GM13977 (cell line): ENCODE measurements around the gene TMEM72.

Source experiments
- DNase-seq: peaks from one replicate; pipeline ENCODE4 v3.0.0; 2012; ENCODE audit warnings: low spot score
- CTCF ChIP-seq: IDR thresholded peaks from 2 replicates; pipeline ENCODE4 v1.5.1; 2012; ENCODE audit warnings: mild to moderate bottlenecking, control low read depth; ENCODE audit not compliant: insufficient read depth; ENCODE audit errors: extremely low read depth, missing control alignments
- in situ Hi-C: fragments of 300-500 bp; cut with MboI; formaldehyde crosslinking; loops from one replicate; pipeline ENCODE4 v1.12.0; 2022; ENCODE audit warnings: low sequenced_read_pairs, low pct_unique_long_range_greater_than_20kb, mixed read lengths, inconsistent platforms; ENCODE audit not compliant: unreplicated experiment

Gene TMEM72

GRCh38 chr10:44907556-44907955 lies 3.6 kb upstream of the TMEM72 start:
- in situ Hi-C loops, result no loop called here
- TF ChIP-seq CTCF, result no peak
- DNase-seq, result no peak

GRCh38 chr10:44908066-44908749 lies 2.9 kb upstream of the TMEM72 start:
- DNase-seq, result no peak
- TF ChIP-seq CTCF, result no peak
- in situ Hi-C loops, result no loop called here

GRCh38 chr10:44908936-44909630 lies 2.1 kb upstream of the TMEM72 start:
- no peak for TF ChIP-seq CTCF
- no peak for DNase-seq
- in situ Hi-C loops, result no loop called here

- DNase-seq, result no peak
- no peak for TF ChIP-seq CTCF
- in situ Hi-C loops, result no loop called here
Observed at GRCh38 chr10:44909910-44910309, 1.2 kb upstream of the TMEM72 start.

- no peak for DNase-seq
- no peak for TF ChIP-seq CTCF
- in situ Hi-C loops, result no loop called here
Observed at GRCh38 chr10:44910602-44911001, 535 bp upstream of the TMEM72 start.

GRCh38 chr10:44911951-44912350 lies 814 bp downstream of the TMEM72 start:
- in situ Hi-C loops, result no loop called here
- DNase-seq, result no peak
- TF ChIP-seq CTCF, result no peak
